NCI-H187 (cell line): ENCODE measurements around the gene HNRNPLL.

Experiments used
- DNase-seq, 2 experiments: peaks; one replicate each; lab custom pipeline; 2025; lab: John Stamatoyannopoulos, UW

Gene HNRNPLL

GRCh38 chr2:38528008-38528442 lies 74.7 kb downstream of the HNRNPLL start:
- peak; percentile 12 to 30 for DNase-seq

GRCh38 chr2:38527338-38528007 lies 75.3 kb downstream of the HNRNPLL start:
- no peak for DNase-seq

GRCh38 chr2:38526195-38526594 lies 76.5 kb downstream of the HNRNPLL start:
- no peak for DNase-seq

- DNase-seq: no peak
Measured at GRCh38 chr2:38524580-38524979, 78.1 kb downstream of the HNRNPLL start.

- DNase-seq: no peak
Measured at GRCh38 chr2:38523728-38524437, 78.8 kb downstream of the HNRNPLL start.

- DNase-seq: no peak
Measured at GRCh38 chr2:38522754-38523349, 79.9 kb downstream of the HNRNPLL start.

GRCh38 chr2:38521835-38522234 lies 80.9 kb downstream of the HNRNPLL start:
- DNase-seq: no peak

GRCh38 chr2:38517284-38517683 lies 85.4 kb downstream of the HNRNPLL start:
- DNase-seq: no peak

GRCh38 chr2:38516526-38516925 lies 86.2 kb downstream of the HNRNPLL start:
- DNase-seq: no peak

GRCh38 chr2:38516122-38516521 lies 86.6 kb downstream of the HNRNPLL start:
- no peak for DNase-seq

GRCh38 chr2:38515155-38516074 lies 87.3 kb downstream of the HNRNPLL start:
- no peak for DNase-seq

- DNase-seq: no peak
Measured at GRCh38 chr2:38514603-38515154, 88.0 kb downstream of the HNRNPLL start.

GRCh38 chr2:38512211-38512610 lies 90.5 kb downstream of the HNRNPLL start:
- no peak for DNase-seq
